NCI-H1048 (cell line): ENCODE measurements around the gene IDI2.

Experiments used
- DNase-seq: peaks from one replicate; lab custom pipeline; 2025; lab: John Stamatoyannopoulos, UW

IDI2 gene

GRCh38 chr10:980468-981093, 45.1 kb downstream of the IDI2 start:
- DNase-seq, result no peak

GRCh38 chr10:978826-979421, 46.7 kb downstream of the IDI2 start:
- DNase-seq, result no peak

GRCh38 chr10:976316-976715, 49.3 kb downstream of the IDI2 start:
- DNase-seq, result no peak

- no peak for DNase-seq
Observed at GRCh38 chr10:974785-975074, 50.9 kb downstream of the IDI2 start.

GRCh38 chr10:974038-974784, 51.4 kb downstream of the IDI2 start:
- DNase-seq, result no peak

GRCh38 chr10:972763-973162, 52.9 kb downstream of the IDI2 start:
- no peak for DNase-seq

- DNase-seq, result no peak
Observed at GRCh38 chr10:971613-972012, 54.0 kb downstream of the IDI2 start.

- DNase-seq, result no peak
Observed at GRCh38 chr10:971150-971542, 54.5 kb downstream of the IDI2 start.

- DNase-seq, result no peak
Observed at GRCh38 chr10:970311-971149, 55.1 kb downstream of the IDI2 start.

- DNase-seq, result no peak
Observed at GRCh38 chr10:969473-970150, 56.0 kb downstream of the IDI2 start.
